ENCODE data around the gene HOXD11.

The HOXD11 gene

GRCh38 chr2:176131848-176132158 lies 24.7 kb downstream of the HOXD11 start:
- Histone ChIP-seq H3K27ac (ENCODE audit: low read length) (no peak overlapping the region), H2AFZ (ENCODE audit: low read depth, low read length) (no peak overlapping the region), H3K36me3 (ENCODE audit: insufficient read depth, low read length) (no peaks in the 10 kb centered on the region), H3K4me3 (ENCODE audit: low read depth in 1 of 2, low read length in 2 of 2) (no peak overlapping the region), H4K20me1 (ENCODE audit: insufficient read depth, low read length) (no peaks in the 10 kb centered on the region), H3K79me2 (ENCODE audit: insufficient read depth, low read length) (no peaks in the 10 kb centered on the region), H3K4me1 (ENCODE audit: insufficient read depth, low read length) (peaks cover 4% of the 10 kb centered on the region; the same call in 1 of the 2 replicates), H3K9ac (ENCODE audit: low read depth, low read length) (no peak overlapping the region), H3K9me3 (ENCODE audit: insufficient read depth, low read length, severe bottlenecking) (no peaks in the 10 kb centered on the region), H3K27me3 (ENCODE audit: insufficient read depth, low read length, poor library complexity) (peaks cover 10% of the 10 kb centered on the region), H3K4me2 (ENCODE audit: insufficient read depth, low read length) (no peak overlapping the region)
- TF ChIP-seq EZH2 (IDR thresholded peaks at IDR 0.05; ENCODE audit: borderline replicate concordance, low read depth, low read length, severe bottlenecking) (no peak), CTCF (IDR thresholded peaks at IDR 0.05; ENCODE audit: borderline replicate concordance, extremely low read depth, low read length, poor library complexity, severe bottlenecking) (no peak)
- ATAC-seq (ENCODE audit: insufficient read depth, low read depth) (no peak), DNase-seq (no peak)

GRCh38 chr2:176132205-176133171 lies 25.4 kb downstream of the HOXD11 start:
- DNase-seq (no peak), ATAC-seq (ENCODE audit: insufficient read depth, low read depth) (no peak)
- Histone ChIP-seq H2AFZ (ENCODE audit: low read depth, low read length) (no peak overlapping the region), H3K36me3 (ENCODE audit: insufficient read depth, low read length) (no peaks in the 10 kb centered on the region), H3K9ac (ENCODE audit: low read depth, low read length) (no peak overlapping the region), H3K4me3 (ENCODE audit: low read depth in 1 of 2, low read length in 2 of 2) (no peak overlapping the region), H3K79me2 (ENCODE audit: insufficient read depth, low read length) (no peaks in the 10 kb centered on the region), H3K4me2 (ENCODE audit: insufficient read depth, low read length) (no peak overlapping the region), H3K27me3 (ENCODE audit: insufficient read depth, low read length, poor library complexity) (peaks cover 10% of the 10 kb centered on the region), H3K4me1 (ENCODE audit: insufficient read depth, low read length) (no peaks in the 10 kb centered on the region), H3K27ac (ENCODE audit: low read length) (no peak overlapping the region), H4K20me1 (ENCODE audit: insufficient read depth, low read length) (no peaks in the 10 kb centered on the region), H3K9me3 (ENCODE audit: insufficient read depth, low read length, severe bottlenecking) (no peaks in the 10 kb centered on the region)
- no peak for TF ChIP-seq CTCF (IDR thresholded peaks at IDR 0.05; ENCODE audit: borderline replicate concordance, extremely low read depth, low read length, poor library complexity, severe bottlenecking)

- TF ChIP-seq EZH2 (IDR thresholded peaks at IDR 0.05; ENCODE audit: borderline replicate concordance, low read depth, low read length, severe bottlenecking) (no peak), CTCF (IDR thresholded peaks at IDR 0.05; ENCODE audit: borderline replicate concordance, extremely low read depth, low read length, poor library complexity, severe bottlenecking) (no peak)
- no peak for DNase-seq
- ATAC-seq (ENCODE audit: insufficient read depth, low read depth), result no peak
- no peaks in the 10 kb centered on the region for H3K36me3 ChIP-seq (ENCODE audit: insufficient read depth, low read length)
- H3K9me3 ChIP-seq (ENCODE audit: insufficient read depth, low read length, severe bottlenecking), result no peaks in the 10 kb centered on the region
- no peak overlapping the region for H3K27ac ChIP-seq (ENCODE audit: low read length)
- H3K4me2 ChIP-seq (ENCODE audit: insufficient read depth, low read length), result no peak overlapping the region
- peaks cover 10% of the 10 kb centered on the region for H3K27me3 ChIP-seq (ENCODE audit: insufficient read depth, low read length, poor library complexity)
- H3K4me3 ChIP-seq (ENCODE audit: low read depth in 1 of 2, low read length in 2 of 2), result no peak overlapping the region
- H3K79me2 ChIP-seq (ENCODE audit: insufficient read depth, low read length), result no peaks in the 10 kb centered on the region
- H4K20me1 ChIP-seq (ENCODE audit: insufficient read depth, low read length), result no peaks in the 10 kb centered on the region
- H3K9ac ChIP-seq (ENCODE audit: low read depth, low read length), result no peak overlapping the region
- no peak overlapping the region for H2AFZ ChIP-seq (ENCODE audit: low read depth, low read length)
- H3K4me1 ChIP-seq (ENCODE audit: insufficient read depth, low read length), result no peaks in the 10 kb centered on the region
Observed at GRCh38 chr2:176133389-176133788, 26.3 kb downstream of the HOXD11 start.

Data from DND-41 (cell line).